ENCODE results near the gene ITGA4.

Gene ITGA4

DNA sequence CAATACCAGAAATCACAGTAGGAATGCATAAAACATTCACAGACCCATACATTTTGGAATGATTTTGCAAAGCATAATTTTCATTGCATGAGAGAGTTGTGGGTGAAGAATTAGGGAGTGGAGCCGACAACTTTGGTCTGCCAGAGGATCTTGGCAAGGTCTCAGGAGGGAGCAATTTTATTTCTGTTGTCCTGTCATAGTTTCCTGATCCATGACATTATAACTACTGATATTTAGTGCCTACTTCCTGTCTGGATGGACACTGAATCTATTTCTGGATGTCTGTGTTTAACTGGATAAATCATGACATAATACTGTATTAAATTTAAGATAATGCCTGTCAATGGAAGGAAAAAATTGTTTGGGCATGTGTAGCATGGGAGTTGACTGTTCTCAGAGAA lies 2.4 kb downstream of the ITGA4 start:
- DNase-seq = no peak

DNA sequence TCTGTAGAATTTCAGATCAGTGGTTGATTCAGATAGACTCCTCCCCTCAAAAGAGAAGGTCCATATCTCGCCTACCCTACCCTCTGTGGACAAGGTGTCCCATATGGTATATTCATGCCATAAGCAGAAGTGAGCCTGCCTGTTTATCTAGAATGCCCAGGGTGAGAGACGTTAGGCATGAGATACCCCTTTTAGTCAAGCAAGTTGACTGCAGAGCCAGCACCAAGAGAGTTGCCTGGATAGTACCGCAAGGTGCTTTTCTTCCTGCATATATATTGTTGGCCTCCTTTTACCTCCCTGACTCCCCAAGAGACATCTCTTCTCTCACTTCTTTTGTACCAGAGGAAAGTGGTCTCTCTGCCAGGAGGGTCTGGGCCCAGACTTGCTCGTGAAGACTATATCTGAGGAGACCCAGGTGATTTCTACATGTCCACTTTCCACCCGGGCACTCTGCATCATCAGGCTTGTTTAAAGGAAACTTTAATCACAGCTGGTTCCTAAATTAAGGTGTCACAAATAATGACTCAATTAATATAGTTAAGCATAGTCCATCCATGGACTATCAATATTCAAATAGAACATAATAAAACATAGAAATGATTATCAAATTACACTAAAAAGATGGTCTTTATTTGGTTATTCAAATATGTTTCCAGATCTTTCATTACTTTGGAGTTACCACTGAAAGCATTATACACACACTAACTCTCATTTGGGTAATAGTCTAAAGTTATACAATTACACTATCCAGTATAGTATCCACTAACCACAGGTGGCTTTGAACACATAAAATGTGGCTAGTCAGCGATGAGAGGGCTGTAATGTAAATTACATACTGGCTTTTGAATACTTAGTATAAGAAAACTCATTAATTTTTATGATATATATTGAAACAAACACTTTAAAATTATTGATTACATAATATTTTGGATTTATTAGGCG lies 4.1 kb downstream of the ITGA4 start:
- no peak for DNase-seq

DNA sequence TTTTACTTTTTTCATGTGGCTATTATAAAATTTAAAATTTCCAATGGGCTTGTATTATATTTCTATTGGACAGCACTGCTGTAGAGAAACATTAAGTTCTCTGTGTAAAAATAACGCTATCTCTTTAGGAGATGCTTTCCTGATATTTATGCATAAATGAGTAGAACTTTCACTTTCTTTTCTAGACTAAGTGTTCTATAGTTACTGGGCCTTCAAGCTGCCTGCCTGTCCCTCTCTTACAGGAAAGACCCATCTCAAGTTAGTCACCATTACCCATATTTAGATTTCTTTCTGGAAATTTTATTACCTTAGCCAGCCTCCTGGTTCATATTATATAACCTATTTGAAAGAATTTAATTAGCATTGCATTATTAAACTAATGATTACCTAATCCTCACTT lies 4.8 kb downstream of the ITGA4 start:
- DNase-seq = no peak

GRCh38 chr2:181463588-181463987 lies 6.4 kb downstream of the ITGA4 start:
- DNase-seq = no peak

GRCh38 chr2:181464966-181465365 lies 7.8 kb downstream of the ITGA4 start:
- DNase-seq = no peak

DNA sequence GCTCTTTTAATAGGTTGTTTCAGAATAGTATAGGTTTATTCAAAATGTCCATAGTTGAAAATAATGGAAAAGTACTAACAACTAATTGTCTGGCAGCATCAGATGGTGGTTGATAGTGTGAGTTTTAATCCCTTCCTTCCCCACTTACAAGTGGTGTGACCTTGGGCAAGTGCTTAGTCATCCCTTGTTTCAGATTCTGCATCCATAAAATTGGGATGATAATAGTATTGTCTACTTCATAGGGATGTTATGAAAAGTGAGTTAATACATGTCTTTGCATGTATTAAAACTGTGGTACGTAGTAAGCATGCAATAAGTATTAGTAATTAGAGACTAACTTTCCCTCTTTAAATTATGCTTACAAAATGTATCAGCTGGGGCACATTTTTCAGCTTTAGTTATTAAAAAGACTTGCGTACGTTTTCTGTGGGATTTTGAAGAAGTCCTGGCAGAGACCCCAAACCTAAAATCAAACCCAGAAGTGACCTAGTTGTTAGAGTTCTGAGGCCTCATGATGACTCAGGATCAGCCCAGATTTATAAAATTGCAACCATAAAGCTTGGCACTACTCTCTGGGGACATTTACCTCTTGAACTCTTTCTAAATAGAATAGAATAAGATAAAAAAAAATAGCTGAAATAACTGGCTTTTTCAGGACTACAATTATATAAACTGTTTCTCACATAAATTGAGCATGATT lies 8.6 kb downstream of the ITGA4 start:
- DNase-seq = no peak

- DNase-seq = peak; percentile 37
Measured at GRCh38 chr2:181466661-181467576, 9.7 kb downstream of the ITGA4 start.

DNA sequence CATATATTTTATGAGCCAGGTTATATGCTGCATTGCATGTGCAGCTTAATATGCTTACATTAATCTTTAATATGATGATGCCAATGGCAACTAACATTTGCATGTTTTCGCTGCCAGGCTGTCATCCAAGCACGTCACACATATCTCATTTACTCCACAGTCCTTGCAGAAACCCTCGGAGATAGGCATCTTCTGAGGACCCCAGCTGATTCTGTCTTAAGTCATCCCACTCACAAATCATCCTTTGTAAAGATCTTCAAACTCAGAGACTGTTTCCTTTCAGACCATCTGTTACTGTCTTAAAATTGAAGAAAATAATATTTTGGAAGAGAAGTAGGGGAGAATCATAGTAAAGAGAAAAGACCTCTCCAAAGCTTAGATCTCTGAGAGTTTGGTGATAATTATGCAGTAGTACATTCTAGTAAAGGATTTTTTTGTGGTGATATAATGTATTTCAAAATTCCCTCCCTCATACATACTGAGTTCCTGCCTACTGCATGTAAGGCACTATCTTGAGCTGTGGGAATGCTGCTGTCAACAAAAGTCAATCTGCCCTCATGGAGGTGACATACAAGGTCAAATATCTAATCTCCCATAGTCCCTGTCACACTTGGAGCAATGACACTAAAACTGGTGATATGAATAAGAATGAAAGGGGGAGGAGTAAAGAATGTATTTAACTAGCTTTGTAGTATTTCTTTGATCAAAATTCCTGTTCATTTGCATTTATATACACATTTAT lies 11.0 kb downstream of the ITGA4 start:
- no peak for DNase-seq

GRCh38 chr2:181468811-181469210 lies 11.6 kb downstream of the ITGA4 start:
- no peak for DNase-seq

DNA sequence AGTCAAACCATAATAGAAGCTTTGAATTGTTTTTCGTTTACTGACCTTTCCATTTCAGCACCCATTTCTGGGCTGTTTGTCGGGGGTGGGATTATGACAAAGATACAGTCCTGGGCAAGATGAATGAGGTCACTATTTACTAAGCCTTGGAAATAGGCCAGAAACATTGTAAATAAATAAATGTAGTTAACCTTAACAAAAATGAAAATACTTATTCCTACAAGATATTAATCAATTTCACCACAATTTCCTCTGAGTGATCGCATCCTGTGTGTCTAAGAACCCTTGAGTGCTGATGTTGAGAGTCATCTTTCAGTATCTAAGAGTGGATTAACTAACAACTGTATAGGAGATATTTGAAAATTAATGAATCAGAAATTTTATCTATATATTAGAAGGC lies 14.0 kb downstream of the ITGA4 start:
- no peak for DNase-seq

DNA sequence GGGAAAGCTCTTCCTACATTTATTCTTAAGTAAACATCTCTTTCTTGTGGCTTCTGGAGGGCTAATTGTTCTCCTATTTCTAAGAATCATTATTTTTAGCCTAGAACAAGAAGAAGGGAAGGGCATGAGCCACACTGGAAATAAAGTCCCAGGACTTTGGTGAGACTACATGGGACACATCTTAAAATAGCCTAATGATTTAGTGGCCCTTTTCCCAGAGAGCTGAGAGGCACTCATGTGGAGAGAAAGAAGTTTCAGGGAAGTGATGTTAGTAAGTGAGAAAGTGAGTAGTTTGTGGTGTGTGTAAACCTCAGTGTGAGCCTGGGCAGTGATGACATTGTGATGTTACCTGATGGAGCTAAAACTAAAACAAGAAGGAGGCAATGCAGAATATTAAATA lies 14.6 kb downstream of the ITGA4 start:
- DNase-seq = peak; percentile 33

DNA sequence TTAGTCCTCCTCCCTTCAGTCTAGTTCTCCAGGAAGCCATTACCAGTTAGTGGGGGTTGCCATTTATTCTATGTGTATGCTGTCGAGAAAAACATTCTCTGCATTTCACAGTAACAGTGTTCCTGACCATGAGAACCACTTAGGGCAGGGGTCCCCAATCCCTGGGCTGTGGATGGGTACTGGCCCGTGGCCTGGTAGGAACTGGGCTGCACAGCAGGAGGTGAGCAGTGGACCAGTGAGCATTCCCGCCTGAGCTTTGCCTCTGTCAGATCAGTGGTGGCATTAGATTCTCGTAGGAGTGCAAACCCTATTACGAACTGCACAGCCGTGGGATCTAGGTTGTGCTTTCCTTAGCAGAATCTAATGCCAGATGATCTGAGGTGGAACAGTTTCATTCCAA lies 15.8 kb downstream of the ITGA4 start:
- DNase-seq = no peak

- peak; percentile 96 for DNase-seq
Measured at GRCh38 chr2:181474222-181474881, 17.2 kb downstream of the ITGA4 start.

- no peak for DNase-seq
Measured at GRCh38 chr2:181483211-181483610, 26.0 kb downstream of the ITGA4 start.

DNA sequence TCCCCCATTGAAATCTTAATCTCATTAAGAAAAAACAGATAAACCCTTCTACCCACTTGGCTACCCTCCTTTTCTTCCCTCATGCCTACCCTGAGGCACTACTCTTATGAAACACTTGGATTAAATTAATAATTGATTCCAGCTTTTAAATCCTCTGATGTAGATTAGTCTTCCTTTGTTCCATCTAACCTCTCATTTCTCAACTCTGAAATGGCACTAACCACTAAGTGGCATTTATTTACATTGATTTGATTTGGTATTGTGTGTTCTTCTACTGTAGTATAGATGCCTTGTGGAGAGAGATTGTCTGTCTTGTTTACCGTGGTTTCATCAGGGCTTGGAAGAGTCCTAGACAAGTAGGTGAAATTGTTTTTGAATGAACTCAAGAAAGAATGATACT lies 26.7 kb downstream of the ITGA4 start:
- DNase-seq = no peak

- DNase-seq = no peak
Measured at GRCh38 chr2:181484851-181485637, 27.9 kb downstream of the ITGA4 start.

GRCh38 chr2:181485638-181485946 lies 28.4 kb downstream of the ITGA4 start:
- no peak for DNase-seq

- no peak for DNase-seq
Measured at GRCh38 chr2:181499231-181499630, 42.0 kb downstream of the ITGA4 start.

DNA sequence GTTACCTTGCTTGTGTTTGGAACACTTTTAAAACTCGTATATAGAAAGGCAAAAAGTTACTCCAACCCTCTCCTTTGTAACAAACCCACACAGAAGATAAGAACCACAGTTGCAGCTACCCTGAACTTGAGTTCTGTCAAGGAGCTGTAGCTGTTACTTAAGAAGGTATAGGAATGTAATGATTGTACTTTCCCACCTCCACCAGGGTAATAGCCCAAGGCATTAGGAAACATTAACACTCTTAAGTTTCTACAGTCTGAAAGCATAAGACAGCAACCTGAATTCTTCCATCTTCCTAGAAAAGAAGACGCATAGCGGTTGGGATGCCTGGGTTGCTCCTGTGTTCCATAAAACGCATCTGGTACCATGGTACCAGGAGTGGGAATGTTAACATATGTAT lies 43.0 kb downstream of the ITGA4 start:
- DNase-seq = no peak

DNA sequence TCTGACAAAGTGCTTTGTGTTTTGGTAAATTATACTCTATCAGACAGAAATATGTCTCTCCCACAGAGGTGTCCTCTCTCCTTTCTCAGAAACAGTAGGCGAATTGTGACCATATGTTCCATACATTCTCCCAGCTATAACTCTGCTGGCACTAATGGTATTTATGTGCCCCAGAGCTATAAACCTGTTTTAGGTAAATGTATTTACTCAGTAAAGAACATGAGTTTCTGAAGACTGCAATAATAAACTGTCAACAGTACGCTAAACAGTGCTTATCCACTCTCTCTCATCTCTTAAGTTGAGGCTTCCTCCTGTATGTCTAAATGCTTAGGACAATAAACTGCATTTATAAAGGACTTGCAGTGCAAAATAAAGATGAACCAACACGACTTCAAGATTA lies 58.5 kb downstream of the ITGA4 start:
- no peak for DNase-seq

DNA sequence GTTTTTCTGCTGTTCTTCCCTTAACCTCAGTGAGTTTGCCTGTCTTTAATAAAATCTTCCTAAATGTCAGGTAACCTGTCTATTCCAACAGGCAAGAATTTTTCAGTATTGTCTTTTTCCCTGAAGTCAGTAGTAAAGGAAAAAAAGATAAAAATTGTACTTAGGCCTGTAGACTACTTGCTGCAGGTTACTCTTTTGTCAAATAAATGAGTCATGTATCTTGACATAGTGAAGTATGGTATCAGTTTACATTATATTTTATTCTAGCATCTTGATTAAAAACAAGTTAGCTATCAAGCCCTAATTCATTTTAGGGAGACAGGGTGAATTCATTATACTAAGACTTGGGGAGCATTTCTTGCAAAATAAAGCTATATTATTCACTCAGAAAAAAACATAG lies 59.8 kb downstream of the ITGA4 start:
- DNase-seq = no peak
